Astrocyte (in vitro differentiated cells and primary cell): ENCODE data around the gene FHAD1. TPM values are rescaled to one million over a fixed set of nuclear protein-coding genes. Genes with fewer than 3 reads are reported as not detected.

Source experiments
- DNase-seq: peaks from one replicate; pipeline ENCODE4 v3.0.0-alpha.2; 2010; ENCODE audit warnings: low read depth
- FAIRE-seq: peaks from 2 replicates; lab custom pipeline; 2011; peaks lifted over from hg19 to GRCh38; lab: Jason Lieb, UNC
- H2AFZ ChIP-seq: 2 replicates; pipeline ENCODE4 v1.6.0; 2012; ENCODE audit warnings: low read depth, low read length, inconsistent platforms
- H3K27ac ChIP-seq: 2 replicates; pipeline ENCODE4 v1.5.1; 2011; ENCODE audit warnings: low read depth, low read length, inconsistent platforms
- H3K27me3 ChIP-seq: 2 replicates; pipeline ENCODE4 v1.6.0; 2011; ENCODE audit warnings: low read length, inconsistent platforms; ENCODE audit not compliant: insufficient read depth
- H3K36me3 ChIP-seq: 2 replicates; pipeline ENCODE4 v1.5.1; 2011; ENCODE audit warnings: low read length, inconsistent platforms; ENCODE audit not compliant: insufficient read depth
- H3K4me1 ChIP-seq: 2 replicates; pipeline ENCODE4 v1.5.1; 2011; ENCODE audit warnings: low read length, inconsistent platforms; ENCODE audit not compliant: insufficient read depth
- H3K4me2 ChIP-seq: 2 replicates; pipeline ENCODE4 v1.6.0; 2012; ENCODE audit warnings: low read length, inconsistent platforms
- H3K4me3 ChIP-seq: 2 replicates; pipeline ENCODE4 v1.5.1; 2011; ENCODE audit warnings: low read depth, mild to moderate bottlenecking, low read length, inconsistent platforms; ENCODE audit not compliant: insufficient read depth
- H3K79me2 ChIP-seq: 2 replicates; pipeline ENCODE4 v1.6.0; 2012; ENCODE audit warnings: mild to moderate bottlenecking, low read length, inconsistent platforms; ENCODE audit not compliant: insufficient read depth
- H3K9ac ChIP-seq: 2 replicates; pipeline ENCODE4 v1.6.0; 2012; ENCODE audit warnings: mild to moderate bottlenecking, low read length, inconsistent platforms
- H3K9me3 ChIP-seq: 2 replicates; pipeline ENCODE4 v1.5.1; 2012; ENCODE audit warnings: low read depth, mild to moderate bottlenecking, low read length, inconsistent platforms; ENCODE audit not compliant: insufficient read depth
- H4K20me1 ChIP-seq: 2 replicates; pipeline ENCODE4 v1.6.0; 2012; ENCODE audit warnings: low read length, inconsistent platforms; ENCODE audit not compliant: insufficient read depth
- H3K27ac Mint-ChIP-seq: one replicate; pipeline ENCODE4 v1.8.0; 2021; ENCODE audit warnings: mild to moderate bottlenecking, mixed read lengths; ENCODE audit not compliant: unreplicated experiment
- H3K27me3 Mint-ChIP-seq: one replicate; pipeline ENCODE4 v1.8.0; 2021; ENCODE audit warnings: low read depth, mixed read lengths; ENCODE audit not compliant: unreplicated experiment
- H3K36me3 Mint-ChIP-seq: one replicate; pipeline ENCODE4 v1.8.0; 2021; ENCODE audit warnings: low read depth, mixed read lengths; ENCODE audit not compliant: unreplicated experiment
- H3K4me1 Mint-ChIP-seq: one replicate; pipeline ENCODE4 v1.8.0; 2021; ENCODE audit warnings: low read depth, mixed read lengths; ENCODE audit not compliant: unreplicated experiment
- H3K4me3 Mint-ChIP-seq: one replicate; pipeline ENCODE4 v1.8.0; 2021; ENCODE audit warnings: mild to moderate bottlenecking, moderate library complexity, mixed read lengths; ENCODE audit not compliant: unreplicated experiment
- H3K9me3 Mint-ChIP-seq: one replicate; pipeline ENCODE4 v1.8.0; 2021; ENCODE audit warnings: mild to moderate bottlenecking, mixed read lengths; ENCODE audit not compliant: unreplicated experiment
- CTCF ChIP-seq: IDR thresholded peaks from 2 replicates; pipeline ENCODE4 v1.5.1; 2011; ENCODE audit warnings: low read depth, mild to moderate bottlenecking, inconsistent platforms, low read length, moderate library complexity; ENCODE audit not compliant: insufficient read depth
- EZH2 ChIP-seq: IDR thresholded peaks from 2 replicates; pipeline ENCODE4 v1.6.1; 2012; ENCODE audit warnings: mild to moderate bottlenecking, low read length, inconsistent platforms; ENCODE audit not compliant: insufficient read depth
- total RNA-seq: library from RNA; stranded (reverse); gene quantifications from 2 replicates; pipeline ENCODE4 v1.2.1, GENCODE V29; 2021

Gene FHAD1
- total RNA-seq, 1 donor from 2014 or later, result 0.25 TPM

- Mint-ChIP-seq H3K27ac (no peak overlapping the region), H3K4me3 (no peak overlapping the region), H3K36me3 (peaks cover 31% of the 10 kb centered on the region), H3K9me3 (no peaks in the 10 kb centered on the region), H3K4me1 (peaks cover 10% of the 10 kb centered on the region), H3K27me3 (peaks cover 2% of the 10 kb centered on the region)
- Histone ChIP-seq H4K20me1 (no peaks in the 10 kb centered on the region), H3K27ac (no peak overlapping the region), H3K4me3 (no peak overlapping the region), H3K9ac (no peak overlapping the region), H3K4me1 (peaks cover under 1% of the 10 kb centered on the region), H3K4me2 (no peak overlapping the region), H3K79me2 (no peaks in the 10 kb centered on the region), H3K36me3 (no peaks in the 10 kb centered on the region), H3K27me3 (no peaks in the 10 kb centered on the region), H2AFZ (no peak overlapping the region), H3K9me3 (no peaks in the 10 kb centered on the region)
- no peak for DNase-seq
- FAIRE-seq, result no peak
- TF ChIP-seq EZH2 (no peak), CTCF (no peak)
Measured at GRCh38 chr1:15218287-15219279, 28.4 kb upstream of the FHAD1 start.

DNA sequence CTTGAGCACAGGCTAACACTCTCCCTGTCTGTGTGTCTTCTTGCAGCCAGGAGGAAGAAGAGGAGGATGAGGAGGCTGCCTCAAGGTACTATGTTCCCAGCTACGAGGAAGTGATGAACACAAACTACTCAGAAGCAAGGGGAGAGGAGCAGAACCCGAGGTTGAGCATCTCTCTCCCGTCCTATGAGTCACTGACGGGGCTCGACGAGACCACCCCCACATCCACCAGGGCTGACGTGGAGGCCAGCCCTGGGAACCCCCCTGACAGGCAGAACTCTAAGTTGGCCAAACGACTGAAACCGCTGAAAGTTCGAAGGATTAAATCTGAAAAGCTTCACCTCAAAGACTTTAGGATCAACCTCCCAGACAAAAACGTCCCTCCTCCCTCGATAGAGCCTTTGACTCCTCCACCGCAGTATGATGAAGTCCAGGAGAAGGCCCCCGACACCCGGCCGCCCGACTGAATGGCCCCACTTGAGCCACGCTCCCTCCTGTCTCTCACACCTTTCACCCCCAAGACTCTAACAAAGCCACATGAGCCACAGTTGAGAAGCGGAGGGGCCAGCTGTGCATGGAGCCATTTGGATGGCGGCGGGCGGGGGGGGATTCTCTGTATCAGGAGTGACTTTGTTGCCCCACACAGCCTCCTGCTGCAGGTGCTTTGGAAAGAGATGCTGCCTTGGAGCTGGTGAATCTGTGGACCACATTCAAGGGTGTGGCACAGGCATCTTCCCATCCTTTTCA lies 27.6 kb upstream of the FHAD1 start:
- Histone ChIP-seq H3K9me3 (no peaks in the 10 kb centered on the region), H3K36me3 (no peaks in the 10 kb centered on the region), H4K20me1 (no peaks in the 10 kb centered on the region), H3K27ac (no peak overlapping the region), H3K79me2 (no peaks in the 10 kb centered on the region), H2AFZ (no peak overlapping the region), H3K27me3 (no peaks in the 10 kb centered on the region), H3K4me2 (no peak overlapping the region), H3K4me1 (no peaks in the 10 kb centered on the region), H3K4me3 (no peak overlapping the region), H3K9ac (no peak overlapping the region)
- H3K9me3 Mint-ChIP-seq, result no peaks in the 10 kb centered on the region
- no peak overlapping the region for H3K27ac Mint-ChIP-seq
- no peak overlapping the region for H3K4me3 Mint-ChIP-seq
- peaks cover 2% of the 10 kb centered on the region for H3K27me3 Mint-ChIP-seq
- FAIRE-seq (no peak), DNase-seq (no peak)
- peaks cover 31% of the 10 kb centered on the region for H3K36me3 Mint-ChIP-seq
- peaks cover 7% of the 10 kb centered on the region for H3K4me1 Mint-ChIP-seq
- TF ChIP-seq CTCF (no peak), EZH2 (no peak)
